GM12878 (cell line): ENCODE measurements around the gene POLR1G. TPM values are rescaled to one million over a fixed set of nuclear protein-coding genes. Genes with fewer than 3 reads are reported as not detected.

Experiments used
- ATAC-seq: fragments of 200-7000 bp; cut with Tn5 transposase; 3 replicates; pipeline ENCODE4 v1.9.1; 2020; ENCODE audit warnings: mild to moderate bottlenecking, moderate library complexity
- BruUV-seq: library from RNA; stranded (reverse); fragments of 400-500 nt; replicated peaks from 2 replicates; lab custom pipeline; 2021; lab: Mats Ljungman, UMichigan
- CTCF ChIA-PET: fragments of 300-600 bp; sonication (Branson Sonifier 250); formaldehyde crosslinking; extraction: SDS; loops from one replicate; lab custom pipeline; 2021; ENCODE audit warnings: inconsistent platforms; lab: Yijun Ruan, JAX
- POLR2A ChIA-PET: fragments of 350-600 bp; formaldehyde crosslinking; extraction: SDS; loops from one replicate; lab custom pipeline; 2021; ENCODE audit warnings: inconsistent platforms; lab: Charles Lee
- RAD21 ChIA-PET: fragments of 300-600 bp; sonication (Branson Sonifier 250); formaldehyde crosslinking; loops from one replicate; lab custom pipeline; 2023; ENCODE audit warnings: antibody characterized with exemption; ENCODE audit not compliant: unreplicated experiment; lab: Charles Lee
- SMC1A ChIA-PET: fragments of 300-600 bp; sonication (Branson Sonifier 250); formaldehyde crosslinking; loops from one replicate; lab custom pipeline; 2023; ENCODE audit not compliant: unreplicated experiment, uncharacterized antibody; lab: Charles Lee
- DNase-seq: peaks from one replicate; pipeline ENCODE4 v3.0.0-alpha.2; 2011; ENCODE audit warnings: low read depth, low spot score
- FAIRE-seq: peaks from 3 replicates; lab custom pipeline; 2011; peaks lifted over from hg19 to GRCh38; lab: Jason Lieb, UNC
- H2AFZ ChIP-seq: 2 replicates; pipeline ENCODE4 v1.6.0; 2011; ENCODE audit warnings: low read depth, low read length, control low read depth; ENCODE audit not compliant: control insufficient read depth
- H3K27ac ChIP-seq: 2 replicates; pipeline ENCODE4 v1.5.1; 2011; ENCODE audit warnings: control low read depth; ENCODE audit not compliant: control insufficient read depth, insufficient read depth
- H3K27me3 ChIP-seq, 2 experiments: replicated peaks in 1 of 2; 2 replicates each; pipeline versions ENCODE4 v1.6.0 to v1.6.1; 2011; ENCODE audit warnings: low read length in 1 of 2; ENCODE audit not compliant: control insufficient read depth in 2 of 2, insufficient read depth in 2 of 2
- H3K36me3 ChIP-seq, 2 experiments: 2 replicates each; pipeline ENCODE4 v1.5.1; 2011; ENCODE audit warnings: low read length in 1 of 2; ENCODE audit not compliant: control insufficient read depth in 2 of 2, insufficient read depth in 2 of 2
- H3K4me1 ChIP-seq: 2 replicates; pipeline ENCODE4 v1.6.1; 2011; ENCODE audit warnings: mild to moderate bottlenecking, low read length, moderate library complexity, mixed read lengths; ENCODE audit not compliant: control insufficient read depth, insufficient read depth
- H3K4me2 ChIP-seq: 2 replicates; pipeline ENCODE4 v1.6.0; 2011; ENCODE audit warnings: control low read depth; ENCODE audit not compliant: control insufficient read depth, insufficient read depth
- H3K4me3 ChIP-seq: fragments of 200-600 bp; sonication (generic); 2 replicates; pipeline ENCODE4 v1.5.1; 2016
- H3K79me2 ChIP-seq: 2 replicates; pipeline ENCODE4 v1.6.0; 2011; ENCODE audit warnings: low read length; ENCODE audit not compliant: control insufficient read depth, insufficient read depth
- H3K9ac ChIP-seq: 2 replicates; pipeline ENCODE4 v1.8.0; 2011; ENCODE audit warnings: low read length, control low read depth, mixed read lengths; ENCODE audit not compliant: control insufficient read depth, insufficient read depth
- H3K9me3 ChIP-seq: replicated peaks from 3 replicates; pipeline ENCODE4 v1.5.1; 2011; ENCODE audit warnings: mild to moderate bottlenecking, low read length; ENCODE audit not compliant: control insufficient read depth, insufficient read depth
- H4K20me1 ChIP-seq: 2 replicates; pipeline ENCODE4 v1.6.0; 2011; ENCODE audit not compliant: control insufficient read depth, insufficient read depth
- CBX5 ChIP-seq: sonication (generic); IDR thresholded peaks from 2 replicates; pipeline ENCODE4 v1.6.1; 2016; ENCODE audit warnings: low read depth, moderate library complexity, mild to moderate bottlenecking, inconsistent platforms
- CREB1 ChIP-seq: IDR thresholded peaks from 2 replicates; pipeline ENCODE4 v1.6.1; 2012; ENCODE audit warnings: low read depth, mild to moderate bottlenecking, inconsistent platforms
- DPF2 ChIP-seq: fragments of 450-650 bp; IDR thresholded peaks from 2 replicates; pipeline ENCODE4 v1.6.1; 2017; ENCODE audit warnings: mild to moderate bottlenecking
- EED ChIP-seq: sonication (generic); IDR thresholded peaks from 2 replicates; pipeline ENCODE4 v1.6.1; 2016; ENCODE audit warnings: antibody characterized with exemption, low read depth
- HDAC2 ChIP-seq: fragments of 200-600 bp; sonication (generic); IDR thresholded peaks from 2 replicates; pipeline ENCODE4 v1.6.1; 2017
- JUNB ChIP-seq: IDR thresholded peaks from 2 replicates; pipeline ENCODE4 v1.6.1; 2016; ENCODE audit warnings: antibody characterized with exemption, mild to moderate bottlenecking
- NFXL1 ChIP-seq: fragments of 450-650 bp; IDR thresholded peaks from 2 replicates; pipeline ENCODE4 v1.6.1; 2017; ENCODE audit warnings: antibody characterized with exemption, mild to moderate bottlenecking, borderline replicate concordance
- NR2F1 ChIP-seq: fragments of 450-650 bp; conservative IDR thresholded peaks from 2 replicates; pipeline ENCODE4 v1.6.1; 2017; ENCODE audit warnings: mild to moderate bottlenecking
- RB1 ChIP-seq: fragments of 450-650 bp; formaldehyde crosslinking; IDR thresholded peaks from 2 replicates; pipeline ENCODE4 v1.6.1; 2017; ENCODE audit warnings: mild to moderate bottlenecking, borderline replicate concordance
- RUNX3 ChIP-seq: IDR thresholded peaks from 2 replicates; pipeline ENCODE4 v1.6.1; 2012; ENCODE audit warnings: low read length, inconsistent platforms
- SIN3A ChIP-seq: IDR thresholded peaks from 2 replicates; pipeline ENCODE4 v1.6.1; 2012; ENCODE audit warnings: low read depth, low read length, improper control_type of control experiment
- SIX5 ChIP-seq: IDR thresholded peaks from 2 replicates; pipeline ENCODE4 v1.6.1; 2011; ENCODE audit warnings: mild to moderate bottlenecking, low read depth, low read length, moderate library complexity; ENCODE audit not compliant: severe bottlenecking
- TARDBP ChIP-seq: IDR thresholded peaks from 2 replicates; pipeline ENCODE4 v1.6.1; 2016; ENCODE audit warnings: borderline replicate concordance
- TBL1XR1 ChIP-seq: IDR thresholded peaks from 2 replicates; pipeline ENCODE4 v1.6.1; 2012; ENCODE audit warnings: low read depth, low read length, improper control_type of control experiment
- TCF3 ChIP-seq: IDR thresholded peaks from 2 replicates; pipeline ENCODE4 v1.6.1; 2012; ENCODE audit warnings: low read depth, mild to moderate bottlenecking, low read length, borderline replicate concordance; ENCODE audit not compliant: insufficient read depth
- ZNF274 ChIP-seq: IDR thresholded peaks from one replicate; pipeline ENCODE4 v1.8.0; 2011; ENCODE audit not compliant: insufficient read length, insufficient read depth
- ZNF622 ChIP-seq: fragments of 450-650 bp; IDR thresholded peaks from 2 replicates; pipeline ENCODE4 v1.6.1; 2017; ENCODE audit warnings: mild to moderate bottlenecking, inconsistent platforms
- WGBS: methylation state at CpG from one replicate; pipeline ENCODE4 v1.1.6; 2016; ENCODE audit warnings: low lambda C conversion rate; ENCODE audit not compliant: insufficient replicate concordance, insufficient coverage; ENCODE audit errors: missing lambda C conversion rate; 5-methylcytosine and 5-hydroxymethylcytosine counted together
- in situ Hi-C: fragments of 300-500 bp; cut with MboI; formaldehyde crosslinking; loops from 9 replicates; pipeline ENCODE4 v1.14.3; 2018; ENCODE audit warnings: mixed read lengths
- intact Hi-C: fragments of 100-400 bp; cut with micrococcal nuclease; formaldehyde crosslinking; loops from one replicate; pipeline ENCODE4 v1.14.2; 2022; ENCODE audit not compliant: unreplicated experiment
- polyA plus RNA-seq, 11 experiments: library from polyadenylated mRNA; depleted of rRNA in 4 of 11; unstranded in 6 of 11; stranded (reverse) in 5 of 11; fragments of >200 nt; fragmentation: Nextera tagmentation in 4 of 11; fragmentation: Illumina TruSeq in 1 of 11; extraction: Ambion mirVana in 4 of 11; extraction: Trizol in 1 of 11; gene quantifications; 1 replicate in 1 of 11; 2 replicates in 10 of 11; pipeline versions ENCODE4 v1.2.1 to v1.2.3, GENCODE V29; 2011 to 2016; ENCODE audit warnings: inconsistent platforms in 2 of 11, missing spikeins in 2 of 11, low read depth in 1 of 11
- total RNA-seq, 4 experiments: library from RNA; depleted of rRNA in 3 of 4; stranded (reverse); fragments of >200 nt in 3 of 4; fragmentation: Illumina TruSeq in 1 of 4; extraction: Trizol in 1 of 4; gene quantifications; 2 replicates each; pipeline versions ENCODE4 v1.2.1 to v1.2.3, GENCODE V29; 2013 to 2021

POLR1G gene
- total and polyA plus RNA-seq, 10 of the 15 experiments (the other 5 are each of a cell fraction or from before 2014, with no cell fraction given) = 2.0 to 30.9 (median 20.5) TPM

DNA sequence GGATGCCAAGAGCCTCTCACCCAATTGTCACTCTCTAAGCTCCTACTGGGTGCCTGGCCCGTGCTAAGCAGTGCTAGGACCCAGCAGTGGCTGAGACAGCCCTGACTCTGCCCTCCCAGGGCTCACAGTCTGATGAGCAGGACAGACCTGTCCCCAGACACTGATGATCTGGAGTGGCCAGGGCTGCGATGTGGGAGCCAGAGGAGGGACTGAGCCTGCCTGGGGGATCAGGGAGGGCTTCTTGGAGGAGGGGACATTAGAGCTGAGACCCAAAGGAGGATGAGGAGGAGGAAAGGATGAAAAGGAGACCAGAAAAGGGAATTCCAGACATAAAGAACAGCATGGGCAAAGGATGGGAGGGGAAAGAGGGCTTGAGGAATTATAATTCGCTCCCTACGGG lies 10.7 kb downstream of the POLR1G start (continued):
- no peak for TF ChIP-seq TARDBP
- no peak for TF ChIP-seq JUNB
- no peak for TF ChIP-seq SIN3A

DNA sequence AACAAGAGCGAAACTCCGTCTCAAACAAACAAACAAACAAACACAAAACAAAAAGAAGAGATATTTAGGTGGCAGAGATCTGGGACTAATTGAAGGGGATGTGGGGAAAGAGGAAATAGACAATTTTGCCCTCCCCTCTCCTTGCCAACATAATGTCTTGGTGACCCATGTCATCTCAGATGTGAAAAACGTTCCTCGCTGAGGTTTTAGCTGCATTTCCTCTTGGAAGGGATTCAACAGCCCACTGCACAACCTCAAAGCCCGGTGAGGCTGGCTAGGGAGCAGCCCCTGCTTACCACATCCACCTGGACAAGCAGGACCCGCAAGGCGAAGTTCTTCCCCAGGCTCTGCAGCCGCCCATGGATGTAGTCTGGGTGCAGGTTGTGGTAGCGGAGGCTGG lies 12.4 kb downstream of the POLR1G start:
- Histone ChIP-seq H2AFZ (no peak overlapping the region), H3K79me2 (peaks cover 15% of the 10 kb centered on the region), H3K27me3 (no peaks in the 10 kb centered on the region), H3K9me3 (no peaks in the 10 kb centered on the region), H3K4me2 (peak overlapping the region; percentile 86), H3K4me3 (peak overlapping the region; percentile 26; the same call in 1 of the 2 replicates), H3K27ac (peak overlapping the region; percentile 73), H3K4me1 (peaks cover 30% of the 10 kb centered on the region), H3K36me3 (peaks cover 5 to 7% of the 10 kb centered on the region in 2 experiments), H4K20me1 (no peaks in the 10 kb centered on the region), H3K9ac (peak overlapping the region; percentile 38)
- ChIA-PET POLR2A (no interaction called here), SMC1A (no interaction called here), CTCF (interaction anchor here (4.9 kb wide), 1 partner anchor 16 kb away, joined by 42 read pairs; the partner anchor contains the start of gene PPP1R13L), RAD21 (interaction anchor here (1.0 to 1.5 kb wide), 2 partner anchors 14 to 222 kb away, joined by 3 to 7 read pairs; partner anchors contain the start of gene PPP1R13L)
- FAIRE-seq (no peak), DNase-seq (no peak), ATAC-seq (no peak)
- in situ Hi-C loops = no loop called here
- TF ChIP-seq TBL1XR1 (no peak), NR2F1 (no peak), NFXL1 (no peak), ZNF274 (no peak), ZNF622 (no peak), DPF2 (no peak), TCF3 (no peak), HDAC2 (no peak), CREB1 (no peak), CBX5 (no peak), RUNX3 (peak; percentile 67), RB1 (no peak), SIX5 (no peak), EED (0 out of 2 replicates have a peak, but pooled peaks have one; percentile 21)
- no TSS peak for BruUV-seq
- 31% methylated on average over 9 of the region's 9 CpGs for WGBS
- intact Hi-C loops = loop anchor here (1.0 kb wide), 1 partner anchor 14 kb away; the partner anchor contains the start of gene PPP1R13L
